Activated CD4-positive, alpha-beta T cell treated with anti-CD3 and anti-CD28 coated beads for 1 hour (primary cell): Measurements from ENCODE around the gene GALNT10.

Experiments
- DNase-seq: peaks from one replicate; pipeline ENCODE4 v3.0.0-alpha.2; 2020

Gene GALNT10

DNA sequence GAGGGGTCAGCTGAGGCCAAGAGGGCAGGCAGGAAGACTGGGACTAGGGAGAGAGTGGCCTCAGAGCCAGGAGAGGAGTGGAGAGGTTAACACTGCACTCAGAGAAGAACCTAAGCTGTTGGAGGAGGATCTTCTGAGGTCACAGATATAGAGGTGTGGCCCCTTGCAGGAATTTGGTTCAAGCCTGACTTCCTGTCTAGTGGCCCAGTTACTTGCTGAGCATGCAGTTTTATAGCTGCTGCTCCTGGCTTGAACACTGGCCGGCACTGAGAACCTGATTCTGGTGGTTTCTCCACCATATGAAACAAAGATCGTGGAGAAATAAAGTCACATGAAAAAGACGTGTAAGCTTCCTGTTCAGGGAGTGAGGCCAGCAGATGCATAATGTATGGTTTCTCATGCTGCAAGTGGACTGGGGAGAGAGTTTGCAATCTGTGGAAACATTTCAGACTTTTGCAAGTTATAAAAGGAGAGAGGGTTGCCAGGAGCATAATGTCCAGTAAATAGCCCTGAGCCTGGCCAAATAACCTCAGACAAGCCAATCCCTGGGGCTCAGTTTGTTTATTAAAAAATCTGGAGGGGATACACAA, 82.6 kb downstream of the GALNT10 start:
- DNase-seq, result no peak

DNA sequence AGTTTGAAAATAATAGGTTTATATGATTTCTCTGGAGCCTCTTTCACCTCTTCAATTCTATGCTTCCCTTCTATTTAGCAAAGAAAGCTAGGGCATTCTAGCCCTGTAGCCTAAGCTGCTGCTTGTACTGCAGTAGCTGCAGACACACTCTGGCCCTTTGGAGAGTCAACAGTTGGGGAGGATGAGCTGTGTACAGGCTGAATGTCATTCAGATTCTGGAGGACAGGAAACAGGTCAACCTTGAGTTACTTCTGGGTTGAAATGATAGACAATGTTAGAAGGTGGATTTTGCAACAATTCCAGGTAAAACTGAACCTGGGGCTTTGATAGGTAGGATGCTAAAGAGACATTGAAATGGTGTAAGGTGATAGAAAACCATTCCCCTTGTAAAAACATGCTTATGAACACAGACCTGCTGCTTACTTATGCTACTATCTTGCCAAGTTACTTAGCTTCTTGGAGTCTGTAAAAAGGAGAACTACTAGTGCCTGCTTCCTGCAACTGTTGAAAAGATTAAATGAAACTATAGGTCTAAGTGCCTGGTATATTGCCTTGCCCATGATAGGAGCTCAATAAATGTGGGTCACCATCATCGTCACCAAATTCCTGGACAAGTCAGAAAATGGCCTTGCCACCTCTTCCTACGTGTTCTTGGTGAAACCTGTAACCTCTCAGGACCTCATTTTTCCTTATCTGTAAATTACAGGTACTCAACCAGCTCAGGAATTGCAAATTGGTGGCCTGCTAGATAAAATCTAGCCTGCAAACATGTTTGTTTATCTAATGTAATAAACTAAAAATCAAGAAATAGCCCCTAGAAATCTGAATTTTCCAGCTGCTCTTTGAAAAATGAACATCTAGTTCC, 83.7 kb downstream of the GALNT10 start:
- DNase-seq, result no peak

DNA sequence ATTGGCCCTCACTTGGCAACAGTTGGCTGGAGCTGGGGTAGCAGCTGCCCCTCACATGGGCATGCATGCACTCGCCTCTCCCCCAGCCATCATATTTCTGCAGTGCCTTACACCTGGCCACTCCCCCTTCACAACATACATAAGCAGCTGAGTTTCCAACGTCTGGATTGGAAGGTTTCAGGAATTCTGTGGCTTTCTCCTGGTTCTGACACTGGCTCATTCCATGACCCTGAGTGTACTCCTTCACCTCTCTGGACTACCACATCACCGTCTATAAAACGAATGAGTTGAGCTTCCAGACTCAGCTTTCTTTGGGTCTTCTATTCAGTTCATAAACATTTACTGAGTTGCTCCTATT, 84.3 kb downstream of the GALNT10 start:
- DNase-seq, result no peak

DNA sequence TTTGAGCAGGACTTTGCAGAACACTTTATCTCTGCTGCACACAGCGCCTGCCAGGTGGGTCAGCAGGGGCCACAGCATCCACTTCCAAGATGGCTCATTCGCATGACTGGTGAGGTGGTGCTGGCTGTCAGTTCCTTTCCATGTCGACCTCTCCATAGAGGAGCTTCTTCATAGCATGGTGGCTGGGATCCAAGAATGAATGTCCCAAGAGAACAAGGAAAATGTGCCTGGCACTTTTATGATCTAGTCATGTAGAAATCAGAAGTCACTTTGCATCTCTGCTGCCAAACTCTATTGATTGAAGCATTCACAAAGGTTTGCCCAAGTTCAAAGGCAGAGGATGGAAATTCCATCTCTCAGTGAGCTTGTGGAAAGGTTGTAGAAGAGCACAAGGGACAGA, 85.0 kb downstream of the GALNT10 start:
- DNase-seq, result no peak

DNA sequence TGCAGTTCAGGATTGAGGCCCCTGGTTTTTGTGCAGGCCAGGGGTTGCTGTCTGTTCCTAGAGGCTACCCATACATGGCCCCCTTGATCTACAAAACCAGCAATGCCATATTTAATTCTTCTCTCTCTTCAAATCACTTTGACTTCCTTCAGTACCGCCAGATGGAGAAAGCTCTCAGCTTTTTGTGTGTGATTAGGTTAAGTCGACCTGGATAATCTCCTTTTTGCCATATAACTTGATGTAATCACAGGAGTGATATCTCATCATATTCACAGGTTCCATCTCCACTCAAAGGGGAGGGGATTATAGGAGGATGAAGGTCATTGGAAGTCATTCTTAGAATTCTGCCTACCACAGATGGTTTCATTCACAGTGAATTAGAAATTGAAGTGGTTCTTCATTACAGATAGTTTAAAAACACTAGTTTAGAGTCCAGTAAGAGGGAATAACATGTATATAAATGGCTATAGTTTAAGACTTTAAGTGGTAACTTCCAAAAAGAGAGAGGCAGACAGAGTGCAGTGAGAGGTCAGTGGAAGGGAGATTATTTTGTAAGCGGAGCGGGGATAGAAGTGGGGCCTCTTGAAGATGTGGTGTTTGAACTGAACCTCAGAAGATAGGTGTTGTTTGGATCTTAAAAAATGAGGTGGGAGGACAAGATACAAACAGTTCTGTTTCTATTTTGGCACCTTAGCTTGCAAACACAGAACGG, 85.9 kb downstream of the GALNT10 start:
- DNase-seq, result no peak

DNA sequence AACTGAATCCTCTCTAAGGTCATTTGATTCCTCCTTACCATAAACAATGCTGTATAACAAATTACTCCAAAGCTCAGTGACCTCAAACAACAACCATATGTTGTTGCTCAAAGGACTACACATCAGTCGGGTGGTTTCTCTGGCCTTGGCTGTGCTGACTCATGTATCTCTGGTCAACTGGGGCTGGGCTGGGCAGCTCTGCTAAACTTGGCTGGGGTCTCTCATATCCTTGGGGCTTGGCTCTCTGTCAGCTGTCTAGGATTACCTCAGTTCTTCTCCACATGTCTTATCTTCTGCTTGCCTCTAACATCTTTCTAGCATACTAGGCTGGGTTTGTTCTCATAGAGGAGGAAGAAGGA, 86.4 kb downstream of the GALNT10 start:
- no peak for DNase-seq

DNA sequence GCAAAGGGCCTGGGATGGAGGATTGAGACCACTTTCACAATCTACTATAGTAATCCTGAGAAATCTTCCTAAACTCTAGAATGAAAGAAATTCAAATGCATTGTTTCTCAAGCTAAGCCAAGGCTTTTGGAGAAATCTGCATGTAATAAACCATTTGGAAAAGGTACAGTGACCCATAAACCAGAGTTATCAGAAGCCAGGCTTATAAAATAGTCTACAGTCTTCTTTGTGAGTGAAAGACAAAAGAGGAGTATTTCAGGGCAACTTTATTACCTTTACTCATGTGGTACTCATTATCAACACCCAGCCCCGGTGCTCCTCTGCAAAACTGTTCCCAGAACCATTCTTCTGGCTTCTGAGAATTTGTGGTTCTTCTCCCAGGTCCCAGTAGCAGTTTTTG, 87.0 kb downstream of the GALNT10 start:
- DNase-seq, result no peak

DNA sequence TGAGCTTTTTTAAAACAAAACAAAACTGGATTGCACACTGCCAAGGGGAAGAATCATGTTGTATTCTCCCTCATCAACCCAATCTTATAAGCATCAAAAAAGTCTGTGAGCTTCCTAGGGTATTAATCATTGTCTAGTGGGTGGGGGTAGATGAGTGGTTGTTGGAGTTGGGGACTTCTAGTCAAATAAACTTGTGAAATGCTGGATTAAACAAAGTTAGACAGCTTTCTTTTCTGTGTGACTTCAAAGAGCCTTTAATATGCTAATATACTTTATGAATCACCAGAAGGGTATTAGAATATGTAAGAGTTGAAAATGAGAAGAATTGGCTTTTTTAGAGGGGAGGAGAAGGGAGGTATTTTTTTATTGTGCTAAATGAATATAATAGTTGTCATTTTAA, 87.7 kb downstream of the GALNT10 start:
- no peak for DNase-seq

DNA sequence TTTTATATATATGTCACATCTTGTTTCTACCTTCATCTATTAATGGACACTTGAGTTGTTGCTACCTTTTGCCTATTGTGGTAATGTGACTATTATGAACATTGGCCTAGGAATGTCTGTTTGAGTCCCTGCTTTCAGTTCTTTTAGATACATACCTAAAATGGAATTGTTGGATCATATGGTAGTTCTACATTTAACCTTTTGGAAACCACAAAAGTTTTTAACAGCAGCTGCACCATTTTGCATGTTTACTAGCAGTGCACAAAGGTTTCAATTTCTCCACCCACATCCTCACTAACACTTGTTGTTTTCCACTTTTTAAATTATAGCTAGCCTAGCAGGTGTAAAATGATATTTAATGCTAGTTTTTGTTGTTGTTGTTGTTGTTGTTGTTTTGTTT, 88.4 kb downstream of the GALNT10 start:
- DNase-seq, result no peak

DNA sequence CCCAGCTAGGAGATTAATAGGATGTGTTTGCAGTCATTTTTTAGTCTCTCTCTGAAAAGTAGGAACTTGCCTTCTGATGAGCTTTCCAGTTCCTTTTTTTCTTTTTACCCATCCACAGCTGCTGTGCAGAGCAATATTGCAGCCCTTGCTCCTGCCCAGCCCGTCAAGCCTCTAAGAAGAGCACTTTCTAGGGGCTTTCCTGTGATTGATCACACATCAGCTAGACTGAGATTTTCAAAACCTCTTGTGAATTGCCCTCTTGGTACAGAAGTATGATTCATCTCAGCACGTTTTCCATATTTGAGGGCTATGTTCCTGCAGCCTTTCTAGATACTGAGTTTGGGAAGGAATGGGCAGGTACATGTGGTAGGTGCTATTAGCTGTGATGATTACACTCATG, 93.9 kb downstream of the GALNT10 start:
- no peak for DNase-seq

DNA sequence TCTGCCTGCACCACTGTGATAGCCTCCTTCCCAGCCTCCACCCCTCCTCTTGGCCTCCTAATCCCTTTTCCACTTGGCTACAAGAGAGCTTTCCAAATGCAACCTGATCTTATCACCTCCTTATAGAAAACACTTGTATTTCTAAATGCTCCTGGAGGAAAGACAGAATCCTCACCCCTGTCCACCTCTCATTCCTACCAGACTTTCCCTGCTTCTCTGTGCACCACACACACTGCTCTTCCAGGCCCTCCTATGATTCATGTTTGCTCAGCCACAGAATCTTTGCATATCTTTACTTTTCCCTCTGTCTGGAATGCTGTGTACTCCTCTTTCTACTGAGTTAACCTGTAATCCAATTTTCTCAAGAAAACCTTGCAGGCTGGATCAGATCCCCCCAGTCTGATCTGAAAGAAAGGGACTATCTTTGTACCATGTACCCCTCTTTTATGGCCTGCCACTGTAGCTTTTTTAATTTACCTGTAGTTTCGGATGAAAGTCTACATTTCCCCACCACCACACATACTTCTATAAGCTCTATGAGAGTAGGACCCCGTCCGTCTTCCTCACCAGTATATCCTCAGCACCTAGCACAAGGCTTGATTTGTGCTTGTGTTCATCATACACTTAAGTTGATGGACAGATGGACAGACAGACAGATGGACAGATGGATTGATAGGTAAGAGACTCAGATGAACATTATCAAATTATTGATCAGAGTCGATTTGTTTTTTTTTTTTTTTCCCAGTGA, 95.3 kb downstream of the GALNT10 start:
- no peak for DNase-seq

DNA sequence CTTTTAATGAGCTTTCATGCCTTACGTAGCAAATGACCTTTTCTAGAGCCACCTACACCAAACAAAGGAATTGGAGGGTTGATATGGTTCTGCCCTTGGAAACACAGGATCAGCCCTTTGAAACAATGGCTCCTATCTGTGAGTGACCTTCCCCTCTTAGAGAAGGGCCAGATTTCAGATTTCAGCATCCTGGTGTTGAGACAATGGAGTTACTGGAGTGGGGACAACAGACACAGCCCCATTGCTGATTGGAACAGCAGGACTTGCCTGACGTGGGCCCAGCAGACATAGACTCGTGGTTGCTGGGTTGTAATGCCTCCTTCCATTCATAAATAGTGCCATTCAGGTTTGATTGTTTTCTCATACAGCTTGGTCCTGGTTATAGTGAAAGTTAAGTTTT, 96.0 kb downstream of the GALNT10 start:
- no peak for DNase-seq

DNA sequence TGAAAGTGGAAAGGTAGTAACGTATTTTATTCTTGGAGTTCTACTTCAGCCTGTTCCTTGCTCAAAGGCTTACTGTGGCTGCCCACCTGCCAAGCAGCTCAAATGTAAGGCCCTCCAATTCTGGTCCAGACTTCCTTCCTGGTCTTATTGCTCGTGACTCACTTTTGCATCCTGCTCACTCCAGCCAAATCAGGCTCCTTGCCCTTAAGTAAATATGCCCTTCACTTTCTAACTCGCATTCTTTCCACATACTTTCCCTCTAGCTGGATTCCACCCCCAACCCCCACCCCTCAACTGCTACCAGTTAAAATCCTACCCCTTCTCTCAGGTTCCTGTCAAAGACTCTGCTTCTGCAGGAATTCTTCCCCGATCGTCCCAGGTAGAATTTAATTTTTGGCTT, 96.6 kb downstream of the GALNT10 start:
- DNase-seq, result no peak

DNA sequence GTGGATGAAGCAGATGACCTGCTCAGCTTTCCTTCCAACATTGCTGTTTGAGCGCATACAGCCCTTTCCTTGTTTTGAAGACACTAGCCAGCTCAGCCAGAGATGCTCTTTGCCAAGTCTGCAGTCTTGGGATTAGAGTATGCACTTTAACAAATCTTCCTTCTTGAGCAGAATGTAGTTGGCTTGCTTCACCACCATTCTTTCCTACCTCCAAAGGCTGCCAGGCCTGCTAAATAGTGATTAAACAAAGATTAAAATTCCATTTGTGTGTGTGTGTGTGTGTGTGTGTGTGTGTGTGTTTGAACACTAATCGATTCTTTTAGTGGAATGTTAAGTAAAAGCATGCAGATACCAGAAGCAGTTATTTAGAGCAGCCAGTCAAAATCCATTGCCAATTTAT, 97.6 kb downstream of the GALNT10 start:
- DNase-seq, result no peak

DNA sequence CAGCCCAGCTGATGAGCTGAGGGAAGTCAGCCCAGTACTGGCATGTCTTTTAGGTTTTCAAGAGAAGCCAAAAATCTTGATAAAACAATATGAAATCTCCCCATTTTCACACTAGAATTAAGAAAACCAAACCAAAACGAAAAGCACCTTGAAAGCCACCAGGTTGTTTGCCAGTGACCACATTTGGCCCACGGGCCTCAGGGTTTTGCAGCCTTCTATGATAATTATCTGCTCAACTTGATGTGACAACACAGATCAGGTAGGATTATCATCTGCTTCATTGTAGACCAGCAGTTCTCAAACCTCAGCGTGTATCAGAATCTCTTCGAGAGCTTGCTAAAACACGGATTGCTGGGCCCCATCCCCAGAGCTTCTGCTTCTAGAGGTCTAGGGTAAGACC, 101.4 kb downstream of the GALNT10 start:
- DNase-seq, result no peak

DNA sequence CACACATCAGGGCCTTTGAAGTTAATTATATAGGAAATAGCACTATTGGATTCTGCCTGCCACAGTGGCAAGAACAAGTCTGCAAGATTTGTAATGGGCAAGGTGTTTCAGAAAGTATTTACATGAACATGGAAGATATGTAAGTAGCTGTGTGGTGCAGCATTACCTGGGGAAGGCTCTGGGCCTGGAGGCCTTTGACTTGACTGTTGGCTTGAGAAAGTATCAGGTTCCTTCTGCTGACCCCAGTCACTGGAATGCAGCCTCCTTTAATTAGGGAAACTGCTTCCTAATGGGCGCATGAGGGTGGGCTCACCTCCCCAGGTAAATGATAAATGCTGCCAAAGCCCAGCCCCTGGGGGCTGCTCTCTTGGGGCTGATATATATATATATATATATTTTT, 102.7 kb downstream of the GALNT10 start:
- DNase-seq, result no peak

DNA sequence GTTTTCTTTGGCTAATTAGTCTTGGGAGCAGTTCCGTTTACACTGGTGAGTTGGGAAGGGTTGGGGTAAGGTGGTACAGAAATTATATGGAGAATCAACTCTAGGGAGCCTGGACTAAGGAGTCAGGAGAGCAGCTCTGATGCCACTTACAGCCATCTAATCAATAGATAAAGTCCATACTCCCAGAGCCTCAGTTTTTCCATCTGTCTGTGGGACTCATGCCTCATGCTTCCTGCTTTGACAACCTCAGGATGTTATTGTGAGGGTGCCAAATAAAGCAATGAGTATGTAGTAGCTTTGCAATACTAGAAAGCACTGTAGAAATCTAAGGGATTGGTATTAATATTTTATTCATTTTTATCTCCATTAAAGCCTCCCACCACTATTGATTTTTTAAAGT, 105.0 kb downstream of the GALNT10 start:
- DNase-seq, result no peak

DNA sequence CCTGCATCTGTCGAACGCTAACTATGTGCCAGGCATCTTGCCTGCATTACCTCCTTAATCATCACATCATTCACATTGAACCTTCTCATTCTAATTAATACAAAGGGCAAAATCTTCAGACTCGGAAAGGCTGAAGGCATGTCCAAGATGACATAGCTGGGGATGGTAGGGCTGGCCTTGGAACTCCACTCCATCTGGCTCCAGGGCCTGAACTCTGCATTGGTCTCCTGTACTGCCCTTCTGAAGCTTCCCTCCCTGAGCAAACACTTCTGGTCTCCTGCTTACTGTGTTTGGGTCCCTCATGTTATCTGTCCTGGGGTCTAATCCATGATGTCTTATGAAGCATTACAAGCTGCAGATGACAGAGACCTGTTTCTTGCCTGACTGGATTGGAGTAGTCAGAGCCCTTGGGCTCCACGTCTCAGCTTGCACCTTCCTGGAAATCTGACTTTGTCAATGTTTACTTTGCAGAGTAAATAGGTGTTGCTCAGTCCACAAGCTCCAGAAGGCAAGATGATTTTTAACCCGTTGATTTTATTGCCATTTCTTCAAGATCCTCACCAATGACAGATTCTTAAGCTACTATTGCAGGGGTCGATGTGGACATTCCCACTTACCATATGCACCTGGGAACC, 106.1 kb downstream of the GALNT10 start:
- no peak for DNase-seq

DNA sequence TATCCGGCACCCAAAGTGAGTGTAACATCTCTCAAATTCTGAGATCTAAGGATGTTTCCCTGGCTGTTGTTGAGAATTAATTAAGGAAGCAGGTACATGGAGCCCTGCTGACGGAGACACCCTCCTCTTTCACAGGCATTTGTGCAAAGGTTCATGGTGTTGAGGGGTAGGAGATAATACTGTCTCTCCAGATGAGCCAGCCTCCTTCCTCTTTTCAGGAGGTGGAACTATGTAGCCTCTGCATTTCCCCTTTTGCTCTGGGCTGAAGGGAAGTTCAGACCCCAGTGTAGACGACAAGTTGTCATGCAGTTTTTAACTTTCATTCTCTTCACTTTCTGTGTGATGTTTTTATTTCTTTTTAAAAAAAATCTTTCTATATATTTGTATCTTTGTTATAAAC, 107.5 kb downstream of the GALNT10 start:
- no peak for DNase-seq

DNA sequence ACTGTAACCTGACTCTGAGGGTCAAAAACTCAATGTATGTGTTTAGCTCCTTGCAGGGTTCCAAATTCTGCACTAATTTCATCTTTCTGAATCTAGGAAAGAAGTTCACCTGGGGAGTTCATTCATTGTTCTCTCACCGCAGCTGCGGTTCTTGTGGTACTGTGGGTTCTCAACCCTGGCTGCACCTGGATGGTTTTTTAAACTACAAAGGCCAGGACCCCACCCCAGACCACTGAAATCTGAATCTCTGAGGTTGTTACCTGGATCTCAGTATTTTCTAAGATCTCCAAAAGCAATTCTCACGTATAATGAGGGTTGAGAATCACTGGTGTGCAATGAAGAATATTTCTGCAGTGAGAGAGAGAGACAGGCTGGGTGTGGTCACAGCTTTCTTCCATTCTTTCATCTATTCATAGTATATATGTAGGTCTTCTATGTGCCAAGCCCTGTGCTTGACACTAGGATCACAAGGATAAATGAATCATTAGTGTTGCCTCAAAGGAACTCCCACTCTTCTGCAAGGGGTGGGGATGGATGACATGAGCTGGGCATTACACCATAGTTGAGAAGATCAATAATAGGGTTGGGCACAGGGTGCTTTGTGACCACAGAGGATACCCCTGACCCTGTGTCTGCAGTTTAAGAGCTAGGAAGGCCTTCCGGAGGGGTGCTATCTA, 109.8 kb downstream of the GALNT10 start:
- no peak for DNase-seq

DNA sequence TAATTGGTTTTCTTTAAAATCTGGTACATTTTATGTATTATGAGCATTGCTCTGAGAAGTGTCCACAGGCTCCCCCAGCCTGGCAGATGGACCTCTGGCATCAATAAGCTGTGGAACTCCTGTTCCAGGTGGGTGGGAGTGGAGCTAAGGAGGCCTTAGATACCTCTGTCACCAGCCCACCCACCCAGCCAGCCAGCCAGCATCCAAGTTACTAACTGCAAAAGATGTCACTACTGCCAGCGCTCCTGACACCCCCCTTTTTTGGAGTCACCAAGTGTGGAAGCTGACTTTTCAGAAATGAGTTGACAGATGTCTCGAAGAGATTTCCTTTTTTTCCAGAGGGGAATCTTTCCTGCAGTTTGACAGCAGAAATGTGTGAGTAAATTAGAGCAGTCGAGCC, 111.2 kb downstream of the GALNT10 start:
- DNase-seq, result no peak

DNA sequence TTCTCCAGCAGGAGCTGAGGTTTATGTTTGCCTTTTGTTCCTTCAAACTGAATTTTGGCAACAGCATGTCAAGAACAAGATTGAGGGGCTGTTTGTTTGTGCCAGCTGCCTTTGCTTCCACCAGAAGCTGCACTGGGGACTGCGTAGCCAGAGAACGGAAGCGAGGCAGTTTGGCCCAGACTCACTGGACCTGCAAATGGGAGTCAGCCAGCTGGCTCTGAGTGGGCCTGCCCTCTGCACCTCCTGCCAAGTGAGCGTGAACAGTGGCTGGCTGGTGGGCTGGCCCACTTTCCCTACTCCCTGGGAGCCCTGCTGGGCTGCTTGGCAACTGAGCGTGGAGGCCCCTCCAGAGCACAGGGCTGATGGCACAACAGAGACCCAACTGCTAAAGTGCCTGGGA, 111.6 kb downstream of the GALNT10 start:
- DNase-seq, result no peak

DNA sequence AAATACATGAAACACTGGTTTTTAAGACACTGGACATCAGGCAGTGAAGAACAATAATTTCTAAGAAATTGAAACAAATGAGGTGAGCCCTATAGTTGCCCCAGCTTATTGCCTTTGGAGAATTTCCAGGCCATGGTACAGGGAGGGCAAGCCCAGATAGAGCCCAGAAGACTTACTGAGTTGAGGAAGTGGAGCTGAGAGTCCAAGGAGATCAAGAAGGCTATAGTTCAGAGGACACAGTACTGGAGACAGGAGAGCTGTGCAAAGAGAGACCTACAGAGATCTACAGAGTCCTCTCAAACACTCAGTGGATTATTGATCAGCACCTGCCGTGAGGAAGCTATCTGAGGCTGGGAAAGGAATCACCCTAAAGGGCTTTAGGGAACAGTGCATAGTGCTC, 112.6 kb downstream of the GALNT10 start:
- no peak for DNase-seq
